Stimulated activated CD4-positive, alpha-beta T cell treated with anti-CD3 and anti-CD28 coated beads, Interleukin-4, amount 100 ng/mL, for 48 hours (primary cell): ENCODE results near the gene GCK.

ENCODE experiments used
- DNase-seq, 2 donors: peaks; one replicate each; pipeline ENCODE4 v3.0.0-alpha.2; 2020; ENCODE audit warnings: low read depth in 2 of 2

Gene GCK

DNA sequence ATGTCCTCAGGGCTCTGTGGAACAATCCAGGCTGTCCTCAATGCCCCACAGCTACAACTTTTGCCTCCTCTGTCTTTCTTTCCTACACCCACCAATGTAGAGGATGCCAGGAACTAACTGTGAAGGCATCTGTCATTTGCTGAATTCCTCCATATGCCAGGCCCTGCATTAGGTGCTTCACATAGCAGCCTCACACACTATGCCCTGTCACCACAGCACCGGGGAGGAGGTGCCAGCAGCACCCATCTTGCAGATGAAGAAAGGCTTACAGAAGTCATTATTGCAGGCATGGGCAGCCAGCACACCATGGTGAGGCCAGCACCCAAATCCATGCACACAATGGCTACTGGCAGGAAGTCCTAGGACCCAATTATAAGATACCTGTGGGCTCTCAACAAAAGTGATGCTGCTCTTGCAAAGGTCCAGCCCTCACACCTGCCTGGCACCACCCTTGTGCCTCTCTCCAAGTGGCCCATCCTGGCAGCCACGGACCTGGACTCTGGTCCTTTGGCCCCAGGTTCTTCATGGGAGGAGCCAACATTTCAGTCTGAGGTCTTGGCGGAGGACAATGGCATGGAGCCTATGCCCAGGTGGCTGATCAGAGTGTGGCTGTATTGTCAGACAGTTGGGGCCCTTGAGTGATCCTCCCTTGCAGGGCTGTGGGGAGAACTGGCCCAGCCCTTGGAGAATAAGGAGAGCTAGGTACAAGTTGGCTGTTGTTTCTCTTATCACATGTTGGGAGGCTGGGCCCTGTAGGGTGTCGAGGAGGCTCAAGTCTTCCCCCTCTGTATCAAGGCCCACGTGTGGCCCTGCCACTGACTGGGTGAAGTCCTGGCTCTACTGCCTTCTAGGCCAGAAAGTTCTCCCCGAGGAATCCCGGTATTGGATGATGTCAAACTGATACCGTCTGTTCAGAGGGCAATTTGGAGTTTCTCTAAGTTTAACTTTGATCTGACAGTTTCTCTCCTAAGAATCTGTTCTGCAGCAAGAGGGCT is 33.8 kb downstream of the GCK start:
- DNase-seq = no peak

DNA sequence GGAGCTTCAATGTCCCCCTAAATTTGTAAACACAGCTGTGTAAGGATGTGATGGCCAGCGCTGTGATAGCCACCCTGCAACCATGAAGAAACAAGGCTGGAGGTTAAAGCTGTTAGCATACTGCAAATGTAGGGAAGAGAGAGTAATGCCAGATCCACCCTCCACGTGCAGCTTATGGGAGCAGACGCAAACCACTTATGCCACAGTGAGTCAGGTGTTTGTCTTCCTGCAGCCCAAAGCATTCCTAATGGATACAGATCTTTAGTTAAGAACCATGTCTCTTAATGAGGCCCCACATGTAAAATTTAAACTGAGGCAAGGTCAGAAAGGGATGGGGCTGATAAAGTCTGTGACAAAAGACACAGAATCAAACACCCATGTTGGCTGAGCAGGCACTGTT is 34.5 kb downstream of the GCK start:
- DNase-seq = no peak

DNA sequence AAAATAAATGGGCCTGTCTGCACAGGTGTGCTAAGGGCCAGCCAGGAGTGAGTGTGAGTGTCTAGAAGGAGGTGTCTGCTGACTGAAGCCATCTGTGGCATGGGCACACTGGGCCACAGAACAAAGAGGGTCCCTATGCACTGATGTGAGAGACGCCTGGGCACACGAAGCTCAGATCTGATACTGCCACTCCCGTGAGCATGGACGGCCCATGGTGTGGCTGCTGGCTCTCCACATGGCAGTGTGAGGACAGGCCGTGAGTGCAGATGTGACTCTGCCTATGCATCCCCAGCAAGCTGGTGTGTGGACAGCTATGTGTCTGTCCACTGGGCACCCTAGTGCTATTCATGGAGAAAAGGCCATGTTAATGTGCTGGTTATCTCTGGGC is 35.3 kb downstream of the GCK start:
- DNase-seq = no peak

DNA sequence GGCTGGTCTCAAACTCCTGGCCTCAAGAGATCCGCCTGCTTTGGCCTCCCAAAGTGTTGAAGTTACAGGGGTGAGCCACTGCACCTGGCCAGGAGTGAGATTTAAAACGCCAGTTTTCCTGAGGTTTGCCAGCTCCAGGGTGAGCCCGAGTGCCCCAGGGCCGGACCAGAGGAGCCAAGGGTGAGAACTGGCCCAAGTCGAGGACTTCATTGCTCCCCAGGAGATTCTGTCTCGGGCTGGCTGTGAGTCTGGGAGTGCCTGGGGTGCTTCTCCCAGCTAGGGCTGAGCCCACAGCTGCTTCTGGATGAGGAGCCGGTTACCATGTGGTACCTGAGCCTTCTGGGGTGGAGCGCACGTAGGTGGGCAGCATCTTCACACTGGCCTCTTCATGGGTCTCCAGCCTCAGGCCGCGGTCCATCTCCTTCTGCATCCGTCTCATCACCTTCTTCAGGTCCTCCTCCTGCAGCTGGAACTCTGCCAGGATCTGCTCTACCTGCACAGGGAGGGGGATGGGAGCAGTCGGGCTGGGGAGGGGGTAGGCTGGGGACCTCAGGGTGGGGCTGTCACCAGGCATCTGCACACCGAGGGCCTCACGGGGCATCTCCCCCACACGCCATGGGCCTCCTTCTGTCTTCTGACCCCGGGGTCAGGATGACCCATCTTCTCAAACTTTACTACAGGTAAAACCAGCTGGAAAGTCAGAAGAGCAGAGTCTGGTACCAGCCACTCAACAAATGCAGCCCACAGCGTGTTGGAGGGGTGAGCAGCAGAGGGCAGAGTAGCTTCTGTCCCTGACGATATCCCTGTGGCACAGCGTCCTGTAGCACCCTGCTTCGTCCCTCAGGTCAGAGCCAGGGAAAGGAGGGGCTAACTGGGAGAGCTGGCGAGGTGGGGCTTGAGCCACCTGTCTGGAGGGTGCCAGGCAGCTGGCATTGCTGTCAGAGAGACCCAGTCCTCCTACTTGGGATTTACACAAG is 36.0 kb downstream of the GCK start:
- DNase-seq = no peak

DNA sequence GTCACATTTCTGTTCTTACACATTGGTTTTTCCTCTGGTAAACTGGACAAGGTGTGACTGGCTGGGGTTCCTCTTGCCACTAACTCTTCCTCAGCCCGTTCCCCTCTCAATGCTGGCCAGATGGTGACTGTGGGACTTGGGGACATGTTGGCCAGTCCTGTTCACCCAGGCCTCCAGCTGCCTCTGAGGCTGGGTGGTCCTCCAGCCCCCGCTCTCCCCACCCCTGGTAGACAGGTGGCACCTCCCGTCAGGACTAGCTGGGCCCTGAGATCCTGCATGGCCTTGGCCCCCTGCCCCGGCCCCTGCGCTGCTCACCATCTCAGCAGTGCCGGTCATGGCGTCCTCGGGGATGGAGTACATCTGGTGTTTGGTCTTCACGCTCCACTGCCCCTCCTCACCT is 37.3 kb downstream of the GCK start:
- no peak for DNase-seq

DNA sequence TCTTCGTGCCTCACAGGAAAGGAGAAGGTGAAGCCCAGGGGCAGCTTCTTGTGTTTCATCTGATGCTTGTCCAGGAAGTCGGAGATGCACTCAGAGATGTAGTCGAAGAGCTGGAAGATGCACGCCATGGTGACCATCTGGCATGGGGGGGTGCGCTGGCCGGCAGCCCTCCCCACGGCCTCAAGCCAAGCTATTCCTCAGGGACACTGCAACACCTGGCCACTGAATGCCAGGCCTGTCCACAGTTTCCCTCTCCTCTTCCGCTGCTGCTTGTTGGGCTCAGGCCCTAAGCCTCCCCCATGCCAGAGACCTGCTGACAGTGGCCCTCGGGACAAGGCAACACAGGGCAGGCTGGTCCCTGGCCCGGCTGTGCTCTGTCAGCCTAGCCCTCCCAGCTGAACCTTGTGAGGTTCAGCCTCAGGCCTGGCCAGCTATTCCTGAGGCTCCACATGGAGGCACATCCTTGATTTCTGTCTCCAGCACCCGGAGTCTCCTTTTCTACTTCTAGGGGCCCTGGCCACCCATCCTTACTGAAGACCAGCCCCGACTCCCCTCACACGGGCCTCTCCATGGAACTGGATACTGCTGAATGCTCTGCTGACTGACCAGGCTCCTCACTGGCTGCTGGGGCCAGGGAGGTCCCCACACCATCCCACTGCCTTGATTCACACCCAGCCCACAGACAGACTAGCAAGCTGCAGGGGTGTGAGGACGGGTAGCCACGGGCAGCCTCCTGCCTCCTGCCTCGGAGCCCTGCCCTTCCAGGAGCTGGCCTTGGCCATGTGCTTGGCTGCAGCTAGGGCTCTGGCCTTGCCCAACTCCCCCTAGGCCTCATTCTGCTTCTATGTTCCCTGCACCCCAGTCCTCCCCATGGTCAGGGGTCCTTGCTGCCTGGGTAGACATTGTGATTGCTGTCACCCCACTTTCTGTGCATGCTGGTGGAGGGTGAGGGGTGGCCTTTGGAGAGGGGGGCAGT is 38.0 kb downstream of the GCK start:
- no peak for DNase-seq

DNA sequence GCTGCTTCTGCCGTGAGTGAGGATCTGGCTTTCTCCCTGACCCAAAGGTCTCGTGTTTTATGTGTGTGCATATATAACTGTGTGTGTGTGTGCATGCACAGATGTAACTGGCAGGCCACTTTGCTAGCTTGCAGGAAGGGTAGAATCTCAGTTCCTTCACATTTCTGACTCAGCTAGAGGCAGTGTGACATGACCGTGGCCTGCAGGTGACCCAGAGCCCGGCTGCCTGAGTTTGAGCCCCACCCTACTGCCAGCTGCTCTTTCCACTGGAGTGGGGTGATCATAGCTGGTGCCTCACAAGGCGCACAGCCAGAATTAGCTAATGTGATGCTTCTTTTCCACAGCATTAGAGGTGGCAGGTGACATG is 38.8 kb downstream of the GCK start:
- no peak for DNase-seq

DNA sequence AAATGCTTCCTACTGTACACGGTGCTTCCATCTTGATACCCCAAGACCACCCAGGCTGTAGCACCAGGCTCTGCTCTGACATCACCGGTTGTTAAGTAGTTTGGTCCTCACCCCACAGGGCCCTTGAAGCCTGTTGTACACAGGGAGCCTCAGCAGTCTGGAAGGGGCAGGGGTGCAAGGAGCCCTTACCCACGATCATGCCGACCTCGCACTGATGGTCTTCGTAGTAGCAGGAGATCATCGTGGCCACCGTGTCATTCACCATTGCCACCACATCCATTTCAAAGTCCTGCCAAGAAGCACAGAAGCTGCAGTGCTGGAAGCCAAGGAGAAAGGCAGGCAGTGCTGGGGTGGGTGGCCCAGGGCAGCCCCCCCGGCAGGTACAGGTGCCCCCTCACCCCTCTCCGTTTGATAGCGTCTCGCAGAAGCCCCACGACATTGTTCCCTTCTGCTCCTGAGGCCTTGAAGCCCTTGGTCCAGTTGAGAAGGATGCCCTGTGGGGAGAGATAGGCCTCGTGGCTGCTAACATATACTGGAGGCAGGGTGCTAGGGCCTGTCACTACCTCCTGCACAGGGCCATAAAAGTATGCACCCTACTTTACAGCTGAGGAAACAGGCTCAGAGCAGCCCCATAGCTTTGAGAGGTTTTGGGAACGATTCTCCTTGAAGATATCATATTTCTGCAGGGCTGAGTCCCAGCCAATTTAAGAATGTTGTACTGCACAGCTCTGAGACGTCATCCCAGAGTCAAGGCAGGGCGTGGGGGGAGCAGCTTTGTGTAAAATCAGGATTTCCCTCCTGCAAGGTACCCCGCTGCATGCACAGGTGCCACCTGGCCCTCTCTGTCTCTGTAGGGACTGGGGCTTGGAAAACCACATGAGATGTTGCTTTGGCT is 39.4 kb downstream of the GCK start:
- DNase-seq = no peak

DNA sequence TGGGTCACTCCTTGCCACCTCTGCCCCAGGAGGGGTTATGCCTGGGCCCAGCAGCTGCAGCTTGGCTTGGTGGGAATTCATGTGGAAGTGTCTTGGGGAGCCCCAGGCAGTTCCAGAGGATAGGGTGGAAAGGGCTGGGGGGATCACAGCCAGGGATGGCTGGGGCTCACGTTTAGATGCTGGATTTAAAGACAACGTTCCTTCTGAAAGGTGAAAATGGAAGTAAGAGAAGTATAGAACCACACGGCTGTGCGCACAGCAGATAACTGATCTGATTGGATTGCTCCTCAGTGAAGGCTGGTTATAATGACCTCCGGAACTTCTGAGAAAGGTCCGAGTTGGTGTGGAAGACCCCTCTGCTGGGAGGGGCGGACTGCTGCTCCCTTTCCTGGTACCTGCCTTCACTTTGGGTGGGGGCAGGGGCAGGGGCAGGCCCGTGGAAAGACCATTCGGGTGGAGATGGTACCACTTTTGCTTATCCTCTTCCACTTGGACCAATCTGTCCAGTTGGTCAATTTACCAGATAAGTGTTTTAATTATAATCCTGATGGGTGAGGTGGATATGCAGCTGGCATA is 40.2 kb downstream of the GCK start:
- DNase-seq = no peak

DNA sequence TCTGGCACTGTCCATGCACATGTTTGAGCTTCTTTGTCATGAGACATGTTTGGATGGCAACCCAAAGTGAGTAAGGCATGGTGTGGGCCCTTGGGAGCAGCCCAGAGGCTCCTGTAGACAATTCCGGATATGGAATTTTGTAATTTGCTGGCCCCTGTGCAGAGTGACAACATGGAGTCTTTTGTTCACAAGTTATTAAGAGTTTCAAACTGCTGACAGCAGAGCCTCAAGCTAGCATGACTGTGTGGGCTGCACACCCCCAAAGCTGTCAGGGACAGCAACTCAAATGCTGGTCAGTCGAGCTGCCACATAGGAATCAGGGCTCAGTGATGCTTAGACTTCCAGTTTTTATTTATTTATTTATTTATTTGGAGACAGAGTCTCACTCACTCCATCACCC is 41.1 kb downstream of the GCK start:
- DNase-seq = no peak

DNA sequence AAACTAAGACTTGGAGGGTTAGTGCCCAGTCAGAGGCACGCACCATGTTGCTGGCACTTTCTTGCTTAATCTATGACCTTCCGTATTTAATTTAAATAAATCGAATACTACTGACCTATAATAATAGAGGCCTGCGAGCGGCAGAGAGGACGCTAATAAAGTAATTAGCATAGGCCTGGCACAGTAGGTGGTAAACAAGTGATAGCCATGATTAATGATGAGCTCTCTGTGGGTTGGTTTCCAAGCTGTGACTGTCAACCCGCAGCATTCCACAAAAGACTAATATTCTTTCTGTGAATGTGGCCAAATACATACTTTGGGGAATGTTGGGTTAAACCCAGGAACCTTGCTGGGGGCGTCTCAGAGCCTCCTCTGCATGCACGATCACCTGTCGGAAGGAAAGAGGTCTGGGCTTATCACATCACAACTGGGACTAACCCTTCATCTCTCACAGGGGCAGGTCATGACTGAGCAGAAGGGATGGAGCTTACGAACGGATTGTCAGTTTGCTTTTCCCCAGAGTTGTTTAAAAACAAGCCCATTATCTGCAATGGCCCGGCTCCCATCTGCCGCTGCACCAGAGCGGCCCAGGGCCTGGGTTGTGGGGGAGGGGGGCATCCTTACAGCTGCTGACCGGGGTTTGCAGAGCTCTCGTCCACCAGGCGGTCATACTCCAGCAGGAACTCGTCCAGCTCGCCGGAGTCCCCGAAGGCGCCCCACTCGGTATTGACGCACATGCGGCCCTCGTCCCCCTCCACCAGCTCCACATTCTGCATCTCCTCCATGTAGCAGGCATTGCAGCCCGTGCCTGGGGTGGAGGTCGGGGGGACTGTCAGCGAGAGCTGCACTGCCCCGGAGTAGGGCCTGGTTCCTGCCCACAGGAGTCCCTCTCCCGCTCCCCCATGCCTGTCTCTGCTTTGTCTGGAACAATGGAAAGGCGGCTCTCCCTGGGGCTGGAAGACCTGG is 41.9 kb downstream of the GCK start:
- no peak for DNase-seq

DNA sequence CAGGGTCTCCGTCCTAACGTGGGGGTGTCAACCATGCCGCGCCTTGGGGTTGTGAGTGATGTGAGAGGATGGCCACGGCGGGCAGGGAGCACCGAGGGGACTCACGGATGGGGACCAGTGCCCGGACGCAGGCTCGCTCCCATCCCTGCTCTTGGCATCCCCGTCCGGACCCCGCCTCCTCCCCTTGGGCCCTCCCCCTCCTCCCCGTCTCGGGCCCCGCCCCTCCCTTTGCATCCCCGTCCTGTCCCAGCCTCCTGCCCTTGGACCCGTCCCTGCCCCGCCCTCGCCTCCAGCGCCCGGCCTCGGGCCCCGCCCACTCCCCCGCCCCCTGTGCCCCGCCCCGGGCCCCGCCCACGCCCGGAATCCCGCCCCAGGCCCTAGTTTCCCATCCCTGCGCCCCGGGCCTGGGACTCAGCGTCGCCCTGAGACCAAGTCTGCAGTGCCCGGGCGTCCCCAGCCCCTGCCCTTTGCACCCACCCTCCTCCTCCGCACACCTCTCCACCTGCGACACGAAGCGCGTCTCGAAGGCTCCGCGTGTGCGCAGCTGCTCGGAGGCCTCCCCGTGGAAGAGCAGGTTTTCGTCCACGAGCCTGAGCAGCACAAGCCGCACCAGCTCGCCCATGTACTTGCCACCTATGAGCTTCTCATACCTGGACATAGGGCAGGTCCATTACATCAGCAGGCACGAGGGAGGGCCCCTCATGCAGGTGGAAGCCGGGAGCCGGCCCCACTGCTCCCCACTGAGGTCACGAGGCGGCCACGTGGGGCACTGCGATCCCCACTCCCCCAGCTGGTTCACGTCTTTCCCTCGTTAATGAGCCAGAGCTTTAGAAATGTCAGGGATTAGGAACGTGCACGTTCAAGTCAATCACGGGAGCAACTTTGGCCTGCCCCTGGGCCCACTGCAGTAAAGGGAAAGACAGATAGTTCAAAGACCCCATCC is 43.0 kb downstream of the GCK start:
- peak; percentile 56 to 58 for DNase-seq

DNA sequence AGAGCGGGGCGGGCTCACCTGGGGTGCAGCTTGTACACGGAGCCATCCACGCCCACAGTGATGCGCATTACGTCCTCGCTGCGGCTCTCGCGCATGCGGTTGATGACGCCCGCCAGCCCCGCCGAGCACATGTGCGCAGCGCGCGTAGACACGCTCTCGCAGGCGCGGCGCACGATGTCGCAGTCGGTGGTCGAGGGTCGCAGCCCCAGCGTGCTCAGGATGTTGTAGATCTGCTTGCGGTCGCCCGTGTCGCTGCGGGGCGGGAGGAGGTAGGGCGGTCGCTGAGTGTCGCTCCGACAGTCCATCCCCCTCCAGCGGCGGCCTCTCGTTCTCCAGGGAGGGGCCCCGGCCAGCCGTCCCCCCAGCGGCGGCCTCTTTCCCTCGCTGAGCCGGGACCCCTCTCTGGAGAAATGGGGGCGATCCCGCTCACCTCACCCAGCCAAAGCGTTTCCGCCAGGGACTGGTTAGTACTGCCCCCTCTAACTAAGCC is 43.7 kb downstream of the GCK start:
- DNase-seq = peak; percentile 19 to 49

DNA sequence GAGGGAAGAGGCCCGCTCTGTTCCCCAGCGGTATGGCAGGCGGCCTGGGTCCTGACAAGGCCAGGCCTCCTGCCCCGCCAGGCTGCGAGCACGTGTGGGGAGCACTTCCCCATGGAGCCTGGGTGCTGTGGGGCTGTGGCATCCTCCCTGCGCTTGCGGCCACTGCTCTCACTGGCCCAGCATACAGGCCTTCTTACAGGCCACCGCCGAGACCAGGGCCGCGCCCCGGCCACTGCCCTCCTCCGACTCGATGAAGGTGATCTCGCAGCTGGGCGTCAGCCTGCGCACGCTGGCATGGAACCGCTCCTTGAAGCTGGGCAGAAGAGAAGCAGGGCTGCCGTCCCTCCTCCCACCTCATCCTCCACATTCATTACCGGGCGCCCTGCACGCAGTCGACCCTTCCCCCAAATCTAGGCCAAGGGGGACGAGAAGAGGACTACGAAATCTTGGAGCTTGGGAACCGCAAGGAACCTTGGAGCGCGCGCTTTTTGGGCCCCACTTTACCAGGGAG is 44.2 kb downstream of the GCK start:
- no peak for DNase-seq

DNA sequence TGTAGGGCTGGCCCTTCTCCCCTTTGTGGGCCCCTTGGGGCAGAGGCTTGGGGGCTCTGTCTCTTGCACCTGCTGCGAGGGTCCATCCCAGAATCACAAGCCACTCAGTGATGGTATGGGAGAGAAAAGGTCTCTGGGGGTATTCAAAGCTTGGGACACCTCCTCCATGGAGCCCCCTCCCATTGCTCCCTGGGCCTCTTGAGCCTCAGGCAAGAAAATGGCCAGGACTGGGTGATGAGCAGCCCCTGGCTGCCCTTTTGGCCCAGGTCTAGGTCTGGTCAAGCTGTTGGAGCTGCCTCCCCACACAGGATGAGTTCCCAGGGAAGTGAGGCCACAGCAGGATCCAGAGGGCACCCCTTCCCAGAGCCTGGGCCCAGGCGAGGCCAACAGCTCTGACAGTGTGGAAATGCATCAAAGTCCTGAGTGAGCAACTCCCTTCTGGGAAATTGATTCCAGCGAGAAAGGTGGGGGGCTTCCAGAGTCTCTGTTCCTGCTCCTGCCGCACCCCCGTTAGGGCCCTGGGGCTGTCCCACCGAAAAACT is 44.7 kb downstream of the GCK start:
- DNase-seq = no peak

DNA sequence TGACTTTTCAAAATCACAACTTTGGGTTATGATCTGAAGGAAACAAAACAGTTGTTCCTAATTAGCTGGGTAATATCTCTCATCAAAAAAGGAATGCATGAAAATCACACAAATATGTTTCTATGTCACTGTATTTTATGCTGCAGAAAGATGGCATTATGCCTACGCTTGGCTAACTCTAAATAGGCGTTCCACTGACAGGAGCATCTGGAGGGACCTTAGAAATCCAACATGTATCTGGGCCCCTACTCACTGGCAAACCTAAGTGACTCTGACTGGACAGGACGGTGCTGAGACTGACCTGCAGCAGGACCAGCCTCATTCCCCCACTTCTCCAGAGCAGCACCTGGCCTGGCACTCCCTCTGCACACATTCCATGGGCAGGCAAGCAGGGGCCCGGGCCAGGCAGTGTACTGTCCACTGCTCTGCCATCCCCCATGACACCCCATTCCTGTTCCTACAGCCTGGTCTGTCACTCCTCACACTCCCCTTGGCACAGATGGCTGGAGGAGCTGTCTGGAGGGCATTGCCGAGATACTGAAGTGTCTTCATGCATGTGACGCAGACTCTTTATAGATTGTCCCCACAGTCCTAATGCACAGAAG is 45.5 kb downstream of the GCK start:
- no peak for DNase-seq

DNA sequence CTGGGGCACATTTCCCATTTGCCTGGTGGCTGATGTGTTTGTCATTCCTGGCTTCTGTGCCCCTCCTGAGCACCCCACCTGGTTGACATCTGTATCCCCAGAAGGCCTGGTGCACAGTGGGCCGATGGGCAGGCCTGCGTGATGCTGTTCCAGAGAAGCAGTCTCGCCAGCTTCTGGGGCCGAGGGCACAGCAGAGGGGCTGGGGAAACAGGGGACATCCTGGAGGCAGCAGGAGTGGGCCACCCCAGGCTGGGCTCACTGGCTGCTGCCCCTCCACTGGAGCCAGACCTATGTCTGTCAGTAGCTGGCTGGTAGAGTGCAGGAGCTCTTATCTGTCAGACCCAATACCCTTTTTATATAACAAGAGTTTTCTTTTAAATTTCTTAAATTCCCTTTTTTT is 47.2 kb downstream of the GCK start:
- no peak for DNase-seq
